MM.1S (cell line): Measurements from ENCODE around the gene ZNF263.

ENCODE experiments used
- CTCF ChIP-seq: fragments of 300-600 bp; sonication (generic); IDR thresholded peaks from 2 replicates; pipeline ENCODE4 v1.5.1; 2016; ENCODE audit warnings: antibody characterized with exemption, low read length, mixed read lengths
- EZH2 ChIP-seq: fragments of 300-600 bp; sonication (generic); optimal IDR thresholded peaks from 2 replicates; pipeline ENCODE3; 2017; ENCODE audit warnings: low read depth, mild to moderate bottlenecking, antibody characterized with exemption, low read length, mixed read lengths

DNA sequence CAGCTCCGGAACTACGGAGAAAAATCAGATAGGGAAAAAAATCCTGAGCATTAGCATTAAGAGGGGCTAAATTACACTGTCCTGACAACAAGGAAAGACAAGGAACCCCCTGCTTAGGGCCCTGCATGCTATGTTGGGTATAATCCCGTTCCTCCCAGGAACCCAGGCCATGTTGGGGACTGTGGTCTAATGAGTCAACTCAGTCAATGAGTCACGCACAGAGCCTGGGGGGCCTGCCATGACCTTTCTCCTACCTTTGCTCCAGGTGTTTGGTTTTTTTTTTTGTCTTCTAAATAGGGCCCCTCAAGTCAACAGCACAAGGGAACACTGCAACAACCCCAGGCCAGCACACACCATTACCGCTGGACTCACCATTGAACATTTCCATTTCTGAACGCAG is 39.4 kb upstream of the ZNF263 start:
- TF ChIP-seq CTCF, result no peak
- no peak for TF ChIP-seq EZH2
